GM21737 (cell line): ENCODE measurements around the gene MAGI1.

ENCODE experiments used
- ATAC-seq: cut with Tn5 transposase; IDR thresholded peaks from one replicate; pipeline ENCODE4 v1.9.1; 2021; ENCODE audit warnings: mild to moderate bottlenecking, moderate library complexity; ENCODE audit not compliant: unreplicated experiment

The MAGI1 gene

DNA sequence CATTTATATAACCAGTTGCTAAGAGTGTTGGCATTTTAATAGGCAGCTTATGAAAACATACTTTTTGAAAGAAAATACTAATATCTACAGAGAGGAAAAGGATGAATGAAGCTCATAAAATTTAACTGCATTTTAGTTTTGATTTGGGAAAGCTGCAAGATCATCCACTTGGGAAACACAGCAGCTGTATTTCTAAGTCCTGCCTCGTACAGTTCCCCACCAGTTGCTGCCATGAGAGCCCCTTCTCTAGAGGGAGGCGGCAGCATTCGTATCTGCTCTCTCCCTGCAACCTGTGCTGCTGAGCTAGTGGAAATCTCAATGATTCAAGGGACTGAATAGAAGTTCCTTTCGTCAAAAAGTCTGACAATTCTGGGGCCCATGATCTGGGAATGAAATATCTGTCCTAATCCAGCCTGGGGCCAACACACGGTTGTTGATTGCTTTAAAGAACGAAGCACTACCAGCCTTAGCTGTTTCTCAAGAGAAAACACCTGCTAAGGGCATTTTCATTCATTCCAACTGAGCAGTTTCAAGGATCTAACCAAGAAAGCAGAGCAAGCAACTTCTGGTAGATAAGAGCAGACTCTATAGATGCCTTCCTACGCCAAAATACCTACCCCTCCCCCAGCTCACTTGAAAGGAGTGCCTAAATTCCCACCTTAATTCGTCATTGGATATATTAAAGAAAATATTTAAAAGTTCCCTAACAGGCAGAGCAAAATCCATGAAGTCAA lies 223.7 kb downstream of the MAGI1 start:
- no peak for ATAC-seq

DNA sequence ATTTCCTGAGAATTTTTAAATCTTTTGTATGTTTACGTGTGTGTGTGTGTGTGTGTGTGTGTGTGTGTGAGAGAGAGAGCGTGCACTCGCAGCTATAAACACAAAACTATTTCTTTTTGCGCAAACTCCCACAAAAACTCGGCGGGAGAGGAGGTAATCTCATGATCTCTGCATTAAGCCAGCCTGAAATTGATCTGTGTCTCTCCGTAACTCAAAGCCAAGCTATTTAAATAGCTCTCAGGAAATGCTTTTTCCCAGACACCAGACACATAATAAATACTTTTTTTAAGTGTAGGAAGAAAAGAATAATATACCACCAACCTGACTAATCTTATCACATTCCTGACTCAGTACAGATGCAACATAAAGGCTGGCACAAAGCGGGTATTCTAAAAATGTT lies 226.8 kb downstream of the MAGI1 start:
- no peak for ATAC-seq

DNA sequence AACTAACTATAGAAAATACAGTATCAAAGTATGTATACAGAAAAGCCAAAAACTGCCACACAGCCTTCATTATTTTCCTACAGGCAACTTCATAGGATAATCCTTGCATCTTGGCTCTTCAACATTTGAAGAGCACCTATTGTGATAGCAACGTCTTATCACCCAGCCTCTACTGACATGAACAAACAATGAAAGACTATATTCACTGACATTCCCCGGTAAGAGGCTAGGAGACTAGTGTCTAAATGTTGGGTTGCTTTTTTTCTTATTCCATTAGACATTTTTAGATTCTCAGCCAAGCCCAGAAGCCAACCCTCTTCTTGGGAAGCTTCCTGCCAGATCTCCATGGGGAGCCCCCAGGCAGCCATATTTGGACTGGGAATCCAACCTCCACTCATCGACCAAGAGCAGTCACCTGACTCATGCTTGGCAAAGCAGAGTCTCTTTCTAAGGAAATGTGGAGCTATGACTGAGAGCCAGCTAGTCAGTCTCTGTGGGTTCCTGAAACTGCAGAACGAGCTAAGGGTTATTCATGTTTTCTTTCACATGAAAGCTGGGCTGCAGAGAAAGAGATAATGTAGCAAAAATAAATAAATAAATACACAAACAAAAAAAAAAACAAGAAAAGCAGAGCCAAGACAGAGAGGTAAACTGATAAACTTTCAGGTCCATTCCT lies 227.5 kb downstream of the MAGI1 start:
- ATAC-seq: no peak

DNA sequence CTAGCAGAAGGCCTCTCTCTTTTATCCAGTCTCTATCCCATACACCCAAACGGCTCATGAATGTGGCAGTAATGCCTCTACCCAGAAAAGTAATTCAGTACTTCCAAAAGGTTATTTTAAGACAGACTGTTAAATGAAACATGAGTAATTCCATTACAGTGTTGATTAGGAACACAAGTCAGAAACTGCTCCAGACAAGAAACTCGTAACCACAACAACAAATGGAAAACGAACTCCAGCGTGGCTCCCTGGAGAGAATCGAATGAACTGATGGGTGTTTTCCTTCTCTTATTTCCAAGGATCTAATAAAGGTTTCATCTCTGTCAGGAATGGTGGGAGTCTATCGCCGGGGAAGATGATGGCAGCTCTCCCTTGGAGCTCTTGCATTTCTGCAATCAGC lies 228.4 kb downstream of the MAGI1 start:
- ATAC-seq: no peak

DNA sequence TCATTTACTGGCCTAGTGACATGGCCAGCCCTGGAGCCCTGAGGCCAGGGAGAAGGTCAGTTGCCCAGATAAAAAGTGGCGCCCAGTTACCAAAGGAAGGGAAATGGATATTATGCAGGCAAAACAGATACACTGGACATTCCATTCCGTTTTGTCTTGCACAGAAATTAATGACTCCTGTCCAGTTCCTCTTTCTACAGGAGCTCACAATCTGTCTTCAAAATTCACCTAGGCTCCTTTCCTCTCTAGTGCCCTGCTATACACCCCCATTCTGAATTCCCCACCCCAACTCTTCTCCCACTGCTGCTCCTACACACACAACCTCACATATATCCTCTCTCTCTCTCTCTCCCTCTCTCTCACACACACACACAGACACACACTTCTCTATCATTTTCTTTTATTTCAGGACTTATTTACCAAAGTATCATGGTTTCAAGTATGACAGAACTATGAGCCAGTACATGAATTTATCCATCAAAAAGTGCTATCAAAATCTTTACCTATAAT lies 229.0 kb downstream of the MAGI1 start:
- ATAC-seq: no peak

DNA sequence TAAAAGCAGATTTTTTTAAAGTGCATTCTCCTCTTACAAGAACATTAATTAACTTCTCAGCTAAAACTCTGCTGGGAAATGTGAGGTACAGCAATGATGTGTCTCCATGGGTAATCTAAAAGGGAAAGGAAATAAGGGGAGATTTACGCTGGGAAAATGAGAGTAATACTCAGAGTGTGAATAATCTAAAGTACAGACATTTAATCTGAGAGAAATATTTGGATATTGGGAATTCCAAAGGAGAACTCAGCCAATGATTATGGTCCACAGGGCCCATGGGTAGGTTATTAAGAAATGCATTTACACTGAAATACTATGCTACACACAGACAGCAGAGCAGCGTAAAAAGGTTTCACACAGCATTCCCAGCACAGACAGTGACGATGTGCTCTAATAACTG lies 229.9 kb downstream of the MAGI1 start:
- ATAC-seq: no peak

DNA sequence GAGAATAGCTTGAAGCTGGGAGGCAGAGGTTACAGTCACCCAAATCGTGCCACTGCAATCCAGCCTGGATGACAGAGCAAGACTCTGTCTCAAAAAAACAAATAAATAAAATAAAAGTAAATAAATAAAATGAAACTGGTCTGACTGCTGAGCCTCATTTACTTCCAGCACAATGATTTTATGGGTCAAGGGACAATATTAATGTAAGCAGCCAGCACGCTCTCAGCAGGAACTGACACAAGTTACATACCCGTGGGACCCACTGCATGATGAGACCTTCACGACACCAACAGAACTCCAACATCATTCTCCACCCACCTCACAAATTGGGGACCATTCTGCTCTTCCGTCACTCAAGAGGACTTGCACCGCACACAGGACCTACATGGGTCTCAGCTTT lies 230.3 kb downstream of the MAGI1 start:
- no peak for ATAC-seq

DNA sequence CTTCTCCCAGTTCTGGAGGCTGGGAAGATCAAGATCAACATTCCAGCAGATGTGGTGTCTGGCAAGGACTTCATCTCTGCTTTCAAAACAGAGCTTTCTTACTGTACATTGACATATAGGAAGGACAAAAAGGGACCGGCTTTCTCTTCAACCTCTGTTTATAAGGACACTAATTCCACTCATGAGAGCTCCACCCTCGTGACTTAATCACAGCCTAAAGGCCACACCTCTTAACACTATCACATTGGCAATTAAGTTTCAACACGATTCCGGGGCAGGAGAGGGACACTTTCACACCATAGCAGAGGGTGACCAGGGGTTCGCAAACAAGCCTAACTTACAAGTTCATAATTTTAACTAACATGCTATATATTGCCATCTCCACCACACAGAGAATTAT lies 231.5 kb downstream of the MAGI1 start:
- no peak for ATAC-seq

DNA sequence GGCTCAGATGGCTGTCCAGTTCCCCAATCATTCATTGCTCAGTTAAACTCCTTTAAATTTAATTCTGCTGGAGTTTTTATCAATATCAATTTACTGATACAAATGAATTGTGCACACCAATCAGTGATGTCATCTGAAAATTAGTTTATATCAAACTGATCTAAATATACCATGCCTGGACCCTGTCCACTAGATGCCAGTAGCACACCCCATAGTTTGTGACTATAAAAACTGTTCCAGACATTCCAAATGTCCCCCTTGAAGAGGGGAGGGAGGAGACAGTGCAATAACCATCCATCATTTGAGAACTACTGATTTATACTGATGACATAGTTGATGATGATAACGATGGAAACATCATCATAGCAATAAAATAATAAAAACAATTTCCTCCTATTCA lies 232.1 kb downstream of the MAGI1 start:
- no peak for ATAC-seq

DNA sequence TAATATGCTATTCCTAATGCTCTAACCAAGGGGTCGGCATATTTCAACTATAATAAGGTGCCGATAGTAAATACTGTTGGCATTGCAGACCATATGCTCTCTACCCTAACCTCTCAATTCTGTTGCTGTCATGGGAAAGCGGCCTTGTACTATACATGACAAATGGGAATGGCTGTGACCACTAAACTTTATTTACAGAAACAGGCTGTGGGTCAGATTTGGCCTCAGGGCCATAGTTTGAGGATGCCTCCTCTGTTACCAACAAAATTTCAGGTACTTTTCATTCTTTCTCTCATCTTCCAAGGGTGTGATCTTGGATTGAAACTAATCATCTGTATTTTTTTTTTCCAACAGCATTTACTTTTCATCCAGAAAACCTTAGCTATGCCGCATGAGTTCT lies 242.0 kb downstream of the MAGI1 start:
- ATAC-seq: no peak

DNA sequence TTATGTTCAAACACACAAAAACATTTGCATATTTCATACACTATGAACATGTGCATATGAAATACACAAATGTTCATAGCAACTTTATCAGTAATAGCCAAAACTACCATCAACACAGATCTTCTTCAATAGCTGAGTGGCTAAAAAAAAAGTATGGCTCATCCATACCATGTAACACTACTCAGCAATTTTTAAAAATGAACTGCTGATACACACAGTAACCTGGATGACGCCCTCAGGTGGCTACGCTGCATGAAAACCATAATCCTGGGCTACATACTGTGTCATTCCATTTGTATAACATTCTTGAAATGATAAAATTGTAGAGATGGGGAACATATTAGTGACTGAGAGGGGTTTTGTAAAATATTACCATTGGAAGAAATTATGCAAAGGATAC lies 243.6 kb downstream of the MAGI1 start:
- ATAC-seq: no peak

DNA sequence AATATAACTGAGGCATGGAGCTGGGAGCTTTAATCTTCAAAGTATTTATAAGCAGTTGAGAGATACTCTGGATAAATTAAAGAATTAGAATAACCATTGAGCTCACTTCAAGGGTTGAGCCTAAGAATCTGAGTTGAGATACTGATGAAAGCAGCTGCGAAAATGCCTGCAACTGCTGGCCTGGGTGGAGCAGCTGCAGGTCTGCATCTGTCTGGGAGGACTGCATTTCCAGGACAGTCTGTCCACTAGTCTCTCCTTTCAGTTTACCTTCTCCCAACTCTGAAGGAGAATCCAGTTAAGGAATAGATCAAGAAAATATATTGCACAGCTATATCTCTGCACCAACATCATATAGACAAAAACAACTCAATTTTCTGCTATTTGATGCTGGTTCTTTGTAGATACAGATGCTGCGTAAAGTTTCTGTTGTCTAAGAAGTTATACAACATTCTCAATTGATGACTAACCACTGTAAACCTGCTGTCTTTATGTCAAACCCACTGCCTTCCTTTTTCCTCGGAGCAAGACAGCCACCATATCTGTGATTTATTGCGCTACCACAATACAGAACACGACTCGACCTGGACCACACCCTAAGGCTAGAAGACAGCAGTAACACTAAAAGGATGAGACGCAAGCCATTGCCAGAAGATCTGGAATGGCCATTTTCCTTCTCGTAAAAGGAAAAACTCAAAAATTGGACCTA lies 245.1 kb downstream of the MAGI1 start:
- ATAC-seq: no peak

DNA sequence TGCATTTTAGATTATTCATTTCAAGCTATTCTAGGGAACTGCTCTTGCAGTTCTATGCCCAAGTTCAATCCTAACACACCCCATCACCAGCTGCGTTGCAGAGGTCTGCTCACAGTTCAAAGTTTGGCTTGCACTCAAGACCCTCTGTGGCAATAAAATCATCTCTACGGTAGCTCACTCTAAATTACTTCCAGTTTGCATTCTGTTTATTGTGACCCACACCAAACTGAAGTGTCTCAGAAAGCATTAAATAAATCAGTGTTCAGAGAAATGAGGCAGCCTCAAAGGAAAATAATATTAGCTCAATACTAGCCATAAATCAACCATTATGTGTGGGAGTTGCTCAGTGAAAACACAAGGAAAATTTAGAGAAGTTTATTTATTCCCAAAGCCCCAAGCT lies 250.3 kb downstream of the MAGI1 start:
- ATAC-seq: no peak

DNA sequence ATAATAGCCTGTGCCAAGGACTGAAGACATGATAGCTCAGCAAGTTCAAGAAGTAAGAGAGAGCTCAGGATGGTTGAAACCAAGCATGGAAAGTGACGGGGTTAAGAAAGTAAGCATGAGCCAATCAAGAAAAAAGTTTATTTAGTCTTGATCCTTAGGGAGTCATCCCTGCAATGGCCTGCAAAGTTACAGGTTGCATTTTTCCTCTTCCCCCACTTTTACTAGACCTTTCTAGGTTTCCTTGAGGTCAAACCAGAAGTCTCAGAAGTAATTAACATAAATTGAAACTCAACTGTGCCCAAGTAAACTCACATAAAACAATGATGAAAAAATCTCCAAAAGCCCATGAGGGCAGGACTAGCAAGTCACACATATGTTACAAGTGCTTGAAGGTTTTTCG lies 250.9 kb downstream of the MAGI1 start:
- ATAC-seq: no peak

DNA sequence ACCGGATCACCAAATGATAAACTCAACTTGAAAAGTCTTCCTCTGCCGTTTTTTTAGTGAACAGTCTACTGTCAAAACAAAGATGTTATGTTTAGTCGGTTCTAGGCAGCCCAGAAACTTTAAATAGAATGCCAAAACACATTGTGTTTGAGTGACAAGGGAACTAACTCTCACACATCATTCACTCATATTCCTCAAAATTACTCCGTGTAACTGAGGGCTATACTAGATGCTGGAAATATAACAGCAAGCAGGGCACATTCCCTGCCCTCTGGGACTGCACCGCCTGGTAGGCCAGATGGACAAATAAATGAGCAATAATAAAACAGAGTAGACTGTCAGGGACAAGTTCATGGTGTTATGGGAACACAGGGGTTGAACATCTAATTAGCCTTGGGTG lies 251.4 kb downstream of the MAGI1 start:
- no peak for ATAC-seq

DNA sequence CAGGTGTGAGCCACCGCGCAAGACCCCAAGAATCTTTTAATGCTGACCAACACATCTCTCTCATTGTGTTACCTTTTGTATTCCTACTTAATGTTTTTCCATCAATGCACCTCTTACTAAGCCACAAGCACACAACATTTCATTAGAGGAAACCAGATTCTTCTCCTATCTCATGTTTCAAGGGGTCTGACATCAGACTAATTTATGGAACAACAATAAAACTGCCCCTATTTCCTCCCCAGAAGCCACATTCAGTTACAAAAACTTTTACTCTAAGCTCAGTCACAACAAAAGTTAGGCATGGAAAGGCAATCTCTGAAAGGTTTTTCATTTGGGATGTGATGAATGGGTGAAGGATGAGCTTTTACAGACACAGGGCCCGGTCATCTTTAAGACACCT lies 251.8 kb downstream of the MAGI1 start:
- ATAC-seq: no peak

DNA sequence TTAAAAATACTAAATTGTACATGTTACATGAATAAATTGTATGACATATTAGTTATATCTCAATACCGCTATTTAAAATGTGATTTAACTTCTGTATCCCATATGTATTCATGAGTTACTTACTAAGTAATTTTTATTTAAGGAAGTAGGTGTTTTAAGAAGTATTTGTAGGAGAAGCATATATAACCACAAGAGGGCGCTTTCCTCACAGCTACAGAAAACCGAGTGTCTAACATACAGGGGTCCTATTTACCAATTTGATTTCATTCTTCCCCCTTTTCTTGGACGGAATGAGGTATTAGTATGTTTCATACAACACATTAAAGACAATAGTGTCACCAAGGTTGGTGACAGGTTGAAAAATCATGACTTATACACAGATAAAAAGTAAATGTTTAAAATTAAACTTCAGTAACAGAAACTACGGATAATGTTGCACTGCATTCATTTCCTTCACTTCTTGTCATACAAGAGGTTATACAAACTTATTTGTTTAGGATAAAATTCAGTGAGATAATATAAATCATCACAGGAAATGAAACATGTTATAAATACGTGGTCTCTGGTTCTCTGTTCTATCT lies 253.6 kb downstream of the MAGI1 start:
- ATAC-seq: no peak

DNA sequence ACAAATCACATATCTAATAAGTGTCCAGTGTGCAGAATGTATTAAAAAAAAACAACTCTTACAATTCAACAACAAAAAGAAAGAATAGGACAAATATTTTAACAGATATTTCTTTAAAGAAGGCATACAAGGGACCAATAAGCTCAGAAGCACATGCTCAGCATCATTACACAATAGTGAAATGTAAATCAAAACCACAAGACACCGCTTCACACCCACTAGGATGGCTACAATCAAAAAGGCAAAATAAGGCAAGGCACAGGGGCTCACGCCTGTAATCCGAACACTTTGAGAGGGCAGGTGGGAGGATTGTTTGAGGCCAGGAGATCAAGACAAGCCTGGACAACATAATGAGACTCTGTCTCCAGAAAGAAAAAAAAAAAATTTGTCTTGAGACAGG lies 255.6 kb downstream of the MAGI1 start:
- no peak for ATAC-seq

DNA sequence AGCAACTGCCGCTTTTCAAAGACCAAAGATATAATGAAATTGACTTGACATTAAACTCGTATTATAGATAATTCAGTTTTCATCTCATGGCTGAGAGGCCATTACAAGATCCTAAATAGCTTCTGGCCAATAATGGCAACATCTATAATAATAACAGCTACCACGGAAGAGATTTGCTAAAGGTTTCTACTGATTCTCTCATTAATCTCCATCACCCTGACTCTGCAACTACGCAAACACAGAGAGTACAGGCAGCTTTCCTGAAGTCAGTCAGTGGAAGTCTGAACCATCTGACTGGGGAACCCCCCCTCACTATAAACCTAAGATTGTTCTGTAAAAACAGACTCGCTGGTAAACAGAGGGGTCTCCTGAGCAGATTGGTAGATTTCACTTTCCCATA lies 257.1 kb downstream of the MAGI1 start:
- ATAC-seq: no peak

DNA sequence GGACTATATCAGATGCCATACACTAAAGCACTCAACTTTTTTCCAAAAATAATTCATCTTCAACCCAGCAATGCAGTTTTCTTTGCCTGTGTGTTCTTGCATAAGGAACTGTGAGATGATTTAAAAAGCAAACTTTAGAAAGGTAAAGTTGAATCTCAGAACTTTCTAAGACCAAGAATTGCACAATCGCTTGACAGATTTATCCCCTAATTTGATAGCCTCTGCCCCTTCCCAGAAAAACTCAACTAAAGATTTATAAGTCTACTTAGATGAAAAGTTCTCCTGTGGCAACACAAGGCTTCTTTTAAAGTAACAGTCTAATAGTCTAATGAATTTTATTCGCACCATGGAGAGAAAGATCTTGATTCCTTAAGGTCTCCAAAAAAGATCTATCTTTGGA lies 259.3 kb downstream of the MAGI1 start:
- ATAC-seq: no peak

DNA sequence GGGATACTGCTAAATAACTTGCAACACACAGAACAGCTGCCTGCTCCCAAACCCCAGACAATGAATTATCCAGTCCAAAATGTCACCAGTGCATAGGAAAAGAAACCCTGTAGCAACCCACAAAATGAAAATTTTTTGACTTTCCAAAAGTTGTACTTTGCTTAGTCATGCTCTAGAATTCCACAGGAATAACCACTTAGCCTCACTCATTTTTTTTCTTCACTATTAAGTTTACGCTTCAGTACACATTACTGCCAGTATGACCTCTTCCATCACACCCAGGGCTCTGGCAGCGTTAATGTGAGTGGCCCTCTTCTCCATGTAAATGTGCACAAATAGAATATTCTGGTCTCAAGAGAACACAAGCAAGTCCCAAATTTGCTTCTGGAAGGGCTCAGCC lies 259.8 kb downstream of the MAGI1 start:
- no peak for ATAC-seq

DNA sequence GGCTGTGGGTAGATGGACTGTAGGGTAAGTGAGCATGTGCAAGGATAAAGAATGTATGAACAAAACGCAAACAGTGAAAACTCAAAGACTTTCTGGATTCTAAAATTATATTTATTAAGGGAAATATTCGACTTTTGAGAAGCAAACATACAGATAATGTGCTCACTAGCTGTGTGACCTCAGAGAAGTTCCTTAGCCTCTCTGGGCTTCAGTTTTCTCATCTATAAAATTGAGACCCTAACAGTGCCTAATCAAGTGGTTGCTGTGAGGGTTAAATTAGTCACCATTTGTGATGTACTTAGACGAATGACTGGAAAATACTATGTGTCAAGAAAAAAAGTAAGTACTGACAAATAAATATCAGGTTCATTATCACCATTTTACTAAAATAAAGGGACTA lies 261.7 kb downstream of the MAGI1 start:
- no peak for ATAC-seq
